ENCODE data around the gene RGL1.

RGL1 gene

DNA sequence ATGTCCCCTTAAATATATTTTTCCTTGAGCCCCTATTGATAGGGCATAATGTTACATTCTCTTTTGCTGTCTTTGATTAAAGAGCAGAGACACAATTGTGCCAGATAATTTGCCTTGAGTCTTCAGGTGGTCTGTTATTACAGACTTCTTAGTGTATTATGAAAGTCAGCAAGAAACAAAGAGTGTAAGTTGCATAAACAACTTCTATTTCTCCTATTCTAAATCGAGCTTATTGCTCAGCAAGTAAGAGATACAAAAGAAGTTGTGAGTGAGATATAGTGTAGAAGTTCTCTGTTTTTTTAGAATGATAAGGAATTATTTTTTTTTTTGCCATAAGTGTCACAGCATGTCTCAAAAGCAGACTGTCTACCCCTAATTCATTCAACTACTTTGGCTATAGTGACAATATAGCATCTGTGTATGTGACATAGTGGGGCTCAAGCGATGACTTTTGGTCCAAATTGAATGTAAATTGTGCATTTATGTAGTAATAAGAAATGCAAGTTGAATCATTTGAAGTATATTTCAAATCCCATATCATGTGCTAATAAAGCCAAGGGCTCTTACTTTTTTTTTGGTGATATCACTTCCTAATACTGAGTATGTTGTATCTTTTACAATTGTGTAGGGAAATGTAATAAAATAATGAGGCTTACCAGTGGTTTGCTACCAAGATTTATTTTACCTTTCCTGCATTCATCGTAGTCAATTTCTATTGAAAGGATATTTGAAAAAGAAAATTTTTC lies 81.3 kb downstream of the RGL1 start:
- Histone ChIP-seq H3K27ac (ENCODE audit: low read depth, low read length) (no peak overlapping the region), H3K36me3 (ENCODE audit: control insufficient read depth, low read length) (no peaks in the 10 kb centered on the region)

DNA sequence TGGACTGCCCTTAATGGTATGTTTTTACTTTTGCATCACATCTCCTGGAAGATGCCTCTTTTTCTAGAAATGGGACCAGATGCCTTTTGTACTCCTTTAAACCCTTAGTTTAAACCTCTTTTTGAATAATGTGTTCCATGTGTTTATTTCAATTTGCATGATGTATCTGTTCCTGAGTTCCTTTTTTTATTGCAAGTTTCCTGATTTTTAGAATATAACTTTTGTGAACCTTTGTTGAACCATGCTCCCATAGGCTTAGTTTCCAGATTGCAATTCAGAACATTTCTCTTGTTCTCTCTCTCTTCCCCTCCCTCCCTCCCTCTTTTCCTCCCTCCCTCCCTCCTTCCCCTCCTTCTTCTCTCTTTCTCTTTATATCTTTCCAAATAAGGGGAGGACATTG lies 81.9 kb downstream of the RGL1 start:
- TF ChIP-seq, protein P1, sequence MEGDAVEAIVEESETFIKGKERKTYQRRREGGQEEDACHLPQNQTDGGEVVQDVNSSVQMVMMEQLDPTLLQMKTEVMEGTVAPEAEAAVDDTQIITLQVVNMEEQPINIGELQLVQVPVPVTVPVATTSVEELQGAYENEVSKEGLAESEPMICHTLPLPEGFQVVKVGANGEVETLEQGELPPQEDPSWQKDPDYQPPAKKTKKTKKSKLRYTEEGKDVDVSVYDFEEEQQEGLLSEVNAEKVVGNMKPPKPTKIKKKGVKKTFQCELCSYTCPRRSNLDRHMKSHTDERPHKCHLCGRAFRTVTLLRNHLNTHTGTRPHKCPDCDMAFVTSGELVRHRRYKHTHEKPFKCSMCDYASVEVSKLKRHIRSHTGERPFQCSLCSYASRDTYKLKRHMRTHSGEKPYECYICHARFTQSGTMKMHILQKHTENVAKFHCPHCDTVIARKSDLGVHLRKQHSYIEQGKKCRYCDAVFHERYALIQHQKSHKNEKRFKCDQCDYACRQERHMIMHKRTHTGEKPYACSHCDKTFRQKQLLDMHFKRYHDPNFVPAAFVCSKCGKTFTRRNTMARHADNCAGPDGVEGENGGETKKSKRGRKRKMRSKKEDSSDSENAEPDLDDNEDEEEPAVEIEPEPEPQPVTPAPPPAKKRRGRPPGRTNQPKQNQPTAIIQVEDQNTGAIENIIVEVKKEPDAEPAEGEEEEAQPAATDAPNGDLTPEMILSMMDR (IDR thresholded peaks at IDR 0.05; ENCODE audit: low read depth, low read length, poor library complexity, severe bottlenecking), result no peak
- TF ChIP-seq EZH2phosphoT487 (IDR thresholded peaks at IDR 0.05; ENCODE audit: borderline replicate concordance, low read length), result no peak
- Histone ChIP-seq H3K36me3 (ENCODE audit: control insufficient read depth, low read length) (no peaks in the 10 kb centered on the region), H3K9me2 (replicated peaks; ENCODE audit: control insufficient read depth, low read length) (no peaks in the 10 kb centered on the region), H4K20me1 (ENCODE audit: control insufficient read depth, insufficient read depth, low read depth, low read length) (no peaks in the 10 kb centered on the region), H3F3A (ENCODE audit: control insufficient read depth, insufficient read depth) (no peaks in the 10 kb centered on the region), H3K27me3 (ENCODE audit: control insufficient read depth, low read length) (no peaks in the 10 kb centered on the region), H3K4me3 (ENCODE audit: low read length) (no peak overlapping the region), H3K9me3 (ENCODE audit: control insufficient read depth, insufficient read depth, low read length) (no peaks in the 10 kb centered on the region), H3K27ac (ENCODE audit: low read depth, low read length) (no peak overlapping the region), H3K4me1 (ENCODE audit: control insufficient read depth, low read length) (peaks cover 16% of the 10 kb centered on the region), H3K4me2 (ENCODE audit: low read length) (no peak overlapping the region), H3K79me2 (ENCODE audit: control insufficient read depth, low read length) (no peaks in the 10 kb centered on the region)

More for the DNA sequence above, 81.3 kb downstream of the RGL1 start:
- no peaks in the 10 kb centered on the region for H3K9me3 ChIP-seq (ENCODE audit: control insufficient read depth, insufficient read depth, low read length)
- H3F3A ChIP-seq (ENCODE audit: control insufficient read depth, insufficient read depth), result no peaks in the 10 kb centered on the region
- H3K27me3 ChIP-seq (ENCODE audit: control insufficient read depth, low read length), result no peaks in the 10 kb centered on the region
- no peak overlapping the region for H3K4me2 ChIP-seq (ENCODE audit: low read length)
- H3K9me2 ChIP-seq (replicated peaks; ENCODE audit: control insufficient read depth, low read length), result no peaks in the 10 kb centered on the region
- H3K4me3 ChIP-seq (ENCODE audit: low read length), result no peak overlapping the region
- peaks cover 12% of the 10 kb centered on the region for H3K4me1 ChIP-seq (ENCODE audit: control insufficient read depth, low read length)
- TF ChIP-seq, protein P1 (IDR thresholded peaks at IDR 0.05; ENCODE audit: low read depth, low read length, poor library complexity, severe bottlenecking), result no peak
- TF ChIP-seq EZH2phosphoT487 (IDR thresholded peaks at IDR 0.05; ENCODE audit: borderline replicate concordance, low read length), result no peak
- H3K79me2 ChIP-seq (ENCODE audit: control insufficient read depth, low read length), result no peaks in the 10 kb centered on the region
- no peaks in the 10 kb centered on the region for H4K20me1 ChIP-seq (ENCODE audit: control insufficient read depth, insufficient read depth, low read depth, low read length)

DNA sequence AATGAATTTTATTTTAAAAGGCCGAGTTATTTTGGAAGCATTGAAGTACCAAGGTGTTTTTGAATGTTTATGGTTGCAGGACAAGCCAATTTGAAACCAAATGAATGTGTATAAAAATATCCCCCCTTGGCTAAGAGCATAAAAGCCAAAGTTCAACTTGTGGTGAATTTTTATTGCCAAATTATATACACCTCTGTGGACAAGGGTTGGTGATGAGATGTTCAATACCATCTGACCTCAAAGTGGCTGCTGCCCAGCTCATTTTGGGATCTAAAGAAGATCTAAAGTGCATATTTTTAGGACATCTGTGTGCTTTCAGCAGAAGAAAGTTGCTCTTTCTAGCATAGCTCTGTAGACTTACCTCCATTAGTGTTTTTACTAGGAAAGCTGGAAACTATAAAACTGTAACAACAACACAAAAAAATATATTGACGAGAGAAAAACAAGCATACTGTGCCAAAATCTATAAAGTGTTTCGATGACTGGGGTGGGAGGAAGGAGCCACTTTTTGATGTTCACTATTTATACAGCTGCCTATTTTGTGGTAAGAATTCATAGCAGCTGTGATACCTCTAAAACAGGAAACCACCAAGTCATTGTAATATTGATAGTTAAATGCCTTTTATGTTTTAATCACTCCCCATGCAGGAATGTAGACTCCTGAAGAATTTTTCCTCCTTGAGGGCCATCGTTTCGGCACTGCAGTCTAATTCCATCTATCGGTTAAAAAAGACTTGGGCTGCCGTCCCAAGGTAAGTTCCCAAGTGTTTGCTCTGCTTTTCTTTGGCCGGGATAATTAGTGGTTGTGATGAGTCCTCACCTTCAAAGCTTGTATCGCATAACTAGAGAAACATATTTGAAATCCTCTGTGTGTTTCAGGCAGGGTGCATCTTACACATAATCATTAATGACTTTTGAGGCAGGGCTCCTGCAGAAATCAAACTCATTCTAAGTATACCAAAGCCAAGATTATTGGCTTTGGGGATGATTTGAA lies 83.2 kb downstream of the RGL1 start:
- H3K79me2 ChIP-seq (ENCODE audit: control insufficient read depth, low read length), result no peaks in the 10 kb centered on the region
- H4K20me1 ChIP-seq (ENCODE audit: control insufficient read depth, insufficient read depth, low read depth, low read length), result no peaks in the 10 kb centered on the region
- no peak overlapping the region for H3K4me3 ChIP-seq (ENCODE audit: low read length)
- H3K9me3 ChIP-seq (ENCODE audit: control insufficient read depth, insufficient read depth, low read length), result no peaks in the 10 kb centered on the region
- H3K9me2 ChIP-seq (replicated peaks; ENCODE audit: control insufficient read depth, low read length), result no peaks in the 10 kb centered on the region
- no peaks in the 10 kb centered on the region for H3K36me3 ChIP-seq (ENCODE audit: control insufficient read depth, low read length)
- no peaks in the 10 kb centered on the region for H3F3A ChIP-seq (ENCODE audit: control insufficient read depth, insufficient read depth)
- H3K4me2 ChIP-seq (ENCODE audit: low read length), result no peak overlapping the region
- no peaks in the 10 kb centered on the region for H3K27me3 ChIP-seq (ENCODE audit: control insufficient read depth, low read length)
- TF ChIP-seq, protein P1 (IDR thresholded peaks at IDR 0.05; ENCODE audit: low read depth, low read length, poor library complexity, severe bottlenecking), result no peak
- TF ChIP-seq EZH2phosphoT487 (IDR thresholded peaks at IDR 0.05; ENCODE audit: borderline replicate concordance, low read length), result no peak
- H3K4me1 ChIP-seq (ENCODE audit: control insufficient read depth, low read length), result peaks cover 16% of the 10 kb centered on the region
- H3K27ac ChIP-seq (ENCODE audit: low read depth, low read length), result no peak overlapping the region

All from DOHH2 (cell line).